OCI-LY7 (cell line): Measurements from ENCODE around the gene TMEM81. TPM values are rescaled to one million over a fixed set of nuclear protein-coding genes. Genes with fewer than 3 reads are reported as not detected.

Experiments used
- BruUV-seq: library from RNA; stranded (reverse); fragments of 400-500 nt; replicated peaks from 2 replicates; lab custom pipeline; 2021; lab: Mats Ljungman, UMichigan
- CTCF ChIA-PET: fragments of 300-600 bp; sonication (Branson Sonifier 250); formaldehyde crosslinking; loops from one replicate; lab custom pipeline; 2022; ENCODE audit warnings: antibody characterized with exemption; ENCODE audit not compliant: unreplicated experiment; lab: Charles Lee
- POLR2A ChIA-PET: fragments of 300-600 bp; sonication (Branson Sonifier 250); formaldehyde crosslinking; loops from one replicate; lab custom pipeline; 2022; ENCODE audit warnings: antibody characterized with exemption; lab: Charles Lee
- DNase-seq: peaks from one replicate; pipeline ENCODE4 v3.0.0-alpha.2; 2015; ENCODE audit warnings: low spot score
- H2AFZ ChIP-seq: fragments of 200-600 bp; sonication (generic), shearing (Covaris generic); 2 replicates; pipeline ENCODE4 v1.6.1; 2014; ENCODE audit warnings: mild to moderate bottlenecking, antibody characterized with exemption, low read length, moderate library complexity
- H3K27ac ChIP-seq: fragments of 200-600 bp; sonication (generic); 2 replicates; pipeline ENCODE4 v1.5.1; 2014; ENCODE audit warnings: mixed run types, low read depth, mild to moderate bottlenecking, moderate library complexity, low read length, inconsistent platforms; ENCODE audit not compliant: poor library complexity, severe bottlenecking
- H3K36me3 ChIP-seq: fragments of 200-600 bp; sonication (generic); 2 replicates; pipeline ENCODE4 v1.6.1; 2014; ENCODE audit warnings: mild to moderate bottlenecking, antibody characterized with exemption, low read length, moderate library complexity, mixed read lengths; ENCODE audit not compliant: insufficient read depth
- H3K4me1 ChIP-seq: fragments of 200-600 bp; sonication (generic); 2 replicates; pipeline ENCODE4 v1.5.1; 2014; ENCODE audit warnings: mild to moderate bottlenecking, low read length; ENCODE audit not compliant: insufficient read depth, poor library complexity, severe bottlenecking
- H3K4me2 ChIP-seq: fragments of 200-600 bp; sonication (generic); 2 replicates; pipeline ENCODE4 v1.6.1; 2014; ENCODE audit warnings: mild to moderate bottlenecking, low read length
- H3K4me3 ChIP-seq: fragments of 200-600 bp; sonication (generic); 2 replicates; pipeline ENCODE4 v1.5.1; 2014; ENCODE audit warnings: mild to moderate bottlenecking, low read depth, low read length; ENCODE audit not compliant: poor library complexity, severe bottlenecking
- H3K79me2 ChIP-seq: fragments of 200-600 bp; sonication (generic); 2 replicates; pipeline ENCODE4 v1.6.1; 2016; ENCODE audit warnings: low read depth, mild to moderate bottlenecking, low read length, moderate library complexity, mixed read lengths; ENCODE audit not compliant: insufficient read depth
- H3K9me2 ChIP-seq: fragments of 200-600 bp; sonication (generic); 2 replicates; pipeline ENCODE4 v1.6.1; 2016; ENCODE audit warnings: mild to moderate bottlenecking, low read length, mixed read lengths; ENCODE audit not compliant: insufficient read depth
- H3K9me3 ChIP-seq: fragments of 200-600 bp; sonication (generic); 2 replicates; pipeline ENCODE4 v1.6.1; 2014; ENCODE audit warnings: mild to moderate bottlenecking, mixed run types, low read length, mixed read lengths
- H4K20me1 ChIP-seq: fragments of 200-600 bp; sonication (generic); 2 replicates; pipeline ENCODE4 v1.6.1; 2014; ENCODE audit warnings: mild to moderate bottlenecking, antibody characterized with exemption, low read length, moderate library complexity, mixed read lengths; ENCODE audit not compliant: insufficient read depth
- CTCF ChIP-seq: fragments of 200-600 bp; sonication (generic); conservative IDR thresholded peaks from 2 replicates; pipeline ENCODE4 v1.5.1; 2014; ENCODE audit warnings: mild to moderate bottlenecking, antibody characterized with exemption, low read length, moderate library complexity, mixed read lengths
- EZH2phosphoT487 ChIP-seq: fragments of 200-600 bp; sonication (generic); IDR thresholded peaks from 2 replicates; pipeline ENCODE4 v1.6.1; 2018; ENCODE audit warnings: low read depth, borderline replicate concordance, mild to moderate bottlenecking, mixed run types, antibody characterized with exemption, low read length, moderate library complexity, mixed read lengths
- intact Hi-C: fragments of 100-400 bp; cut with micrococcal nuclease; formaldehyde crosslinking; loops from one replicate; pipeline ENCODE4 v1.10.0; 2022; ENCODE audit not compliant: unreplicated experiment
- total RNA-seq, 2 experiments: library from RNA; depleted of rRNA in 1 of 2; stranded (reverse); fragments of >200 nt in 1 of 2; shearing (Covaris generic) in 1 of 2; gene quantifications; 2 replicates each; pipeline ENCODE4 v1.2.3, GENCODE V29; 2014 to 2022

The TMEM81 gene
- total RNA-seq, 2 experiments from 2014 or later = 3.2 to 3.4 TPM

- H4K20me1 ChIP-seq = no peaks in the 10 kb centered on the region
- no peak for DNase-seq
- no peaks in the 10 kb centered on the region for H3K9me2 ChIP-seq
- no peak overlapping the region for H3K4me3 ChIP-seq
- H3K27ac ChIP-seq = no peak overlapping the region
- H3K79me2 ChIP-seq = no peaks in the 10 kb centered on the region
- POLR2A ChIA-PET = interaction anchor here (0.5 to 3.3 kb wide), 7 partner anchors 13 to 125 kb away, joined by 3 to 22 read pairs (median 3); partner anchors contain the start of gene RBBP5
- no peak overlapping the region for H2AFZ ChIP-seq
- no peaks in the 10 kb centered on the region for H3K9me3 ChIP-seq
- intact Hi-C loops = no loop called here
- H3K4me1 ChIP-seq = no peaks in the 10 kb centered on the region
- CTCF ChIA-PET = no interaction called here
- TF ChIP-seq EZH2phosphoT487 = no peak
- TF ChIP-seq CTCF = no peak
- BruUV-seq = no TSS peak
- no peak overlapping the region for H3K4me2 ChIP-seq
- H3K36me3 ChIP-seq = peaks cover 85% of the 10 kb centered on the region
These were observed 25.0 kb upstream of the TMEM81 start for GRCh38 chr1:205109269-205109668.

- BruUV-seq = no TSS peak
- H3K4me3 ChIP-seq = no peak overlapping the region
- ChIA-PET POLR2A (interaction anchor here (0.8 to 0.9 kb wide), 2 partner anchors 23 to 28 kb away, joined by 3 read pairs; no protein-coding TSS in a partner anchor), CTCF (no interaction called here)
- DNase-seq = no peak
- H3K4me2 ChIP-seq = no peak overlapping the region
- no peak overlapping the region for H3K27ac ChIP-seq
- intact Hi-C loops = no loop called here
- H4K20me1 ChIP-seq = no peaks in the 10 kb centered on the region
- H3K79me2 ChIP-seq = no peaks in the 10 kb centered on the region
- H3K9me2 ChIP-seq = no peaks in the 10 kb centered on the region
- TF ChIP-seq CTCF (no peak), EZH2phosphoT487 (no peak)
- no peaks in the 10 kb centered on the region for H3K9me3 ChIP-seq
- H3K4me1 ChIP-seq = no peaks in the 10 kb centered on the region
- H3K36me3 ChIP-seq = peaks cover 86% of the 10 kb centered on the region
- no peak overlapping the region for H2AFZ ChIP-seq
These were observed 24.2 kb upstream of the TMEM81 start for GRCh38 chr1:205108464-205108863.

- BruUV-seq = no TSS peak
- CTCF ChIA-PET = no interaction called here
- H4K20me1 ChIP-seq = no peaks in the 10 kb centered on the region
- H3K4me1 ChIP-seq = no peaks in the 10 kb centered on the region
- H3K9me2 ChIP-seq = no peaks in the 10 kb centered on the region
- H3K4me2 ChIP-seq = no peak overlapping the region
- H3K9me3 ChIP-seq = no peaks in the 10 kb centered on the region
- no peak for DNase-seq
- TF ChIP-seq CTCF (no peak), EZH2phosphoT487 (no peak)
- no peak overlapping the region for H3K27ac ChIP-seq
- peaks cover 87% of the 10 kb centered on the region for H3K36me3 ChIP-seq
- intact Hi-C loops = no loop called here
- no peaks in the 10 kb centered on the region for H3K79me2 ChIP-seq
- POLR2A ChIA-PET = no interaction called here
- no peak overlapping the region for H2AFZ ChIP-seq
- no peak overlapping the region for H3K4me3 ChIP-seq
These were observed 23.1 kb upstream of the TMEM81 start for GRCh38 chr1:205107327-205107726.
